GF-D8 (cell line): Measurements from ENCODE around the gene MAN1B1.
"Not testable (repeated sequence)": the region's sequence is repeated elsewhere in the genome, so short reads cannot be mapped to it uniquely, and the experiment has no call there.

Experiments used
- DNase-seq: peaks from one replicate; lab custom pipeline; 2025; lab: John Stamatoyannopoulos, UW

Gene MAN1B1

GRCh38 chr9:137052998-137053943 is 33.5 kb upstream of the MAN1B1 start:
- no peak for DNase-seq

GRCh38 chr9:137053944-137054931 is 32.5 kb upstream of the MAN1B1 start, which contains the start of gene ENTPD2:
TSS of gene ENTPD2 (minus strand) at chr9:137054061. CDS start at chr9:137053997, 64 bp downstream.
- DNase-seq, result no peak

GRCh38 chr9:137054932-137055384 is 31.8 kb upstream of the MAN1B1 start:
- no peak for DNase-seq

- no peak for DNase-seq
Measured at GRCh38 chr9:137055385-137056364, 31.1 kb upstream of the MAN1B1 start.

- no peak for DNase-seq
Measured at GRCh38 chr9:137056739-137057415, 29.9 kb upstream of the MAN1B1 start.

- DNase-seq, result no peak
Measured at GRCh38 chr9:137057545-137057944, 29.2 kb upstream of the MAN1B1 start.

GRCh38 chr9:137058521-137059234 is 28.1 kb upstream of the MAN1B1 start:
- no peak for DNase-seq

- no peak for DNase-seq
Measured at GRCh38 chr9:137062384-137062783, 24.4 kb upstream of the MAN1B1 start.

GRCh38 chr9:137062798-137063197 is 24.0 kb upstream of the MAN1B1 start:
- DNase-seq, result not testable (repeated sequence)

- no peak for DNase-seq
Measured at GRCh38 chr9:137063311-137064026, 23.3 kb upstream of the MAN1B1 start.

GRCh38 chr9:137064027-137064879 is 22.5 kb upstream of the MAN1B1 start:
- no peak for DNase-seq

GRCh38 chr9:137064880-137065164 is 22.0 kb upstream of the MAN1B1 start:
- no peak for DNase-seq

GRCh38 chr9:137065336-137065967 is 21.3 kb upstream of the MAN1B1 start:
- no peak for DNase-seq

GRCh38 chr9:137066096-137066861 is 20.5 kb upstream of the MAN1B1 start:
- no peak for DNase-seq

GRCh38 chr9:137067860-137068538 is 18.8 kb upstream of the MAN1B1 start:
- peak; percentile 35 for DNase-seq
